ENCODE data around the gene DIDO1. TPM values are rescaled to one million over a fixed set of nuclear protein-coding genes. Genes with fewer than 3 reads are reported as not detected.

Gene DIDO1
- total RNA-seq, 4 donors from 2014 or later = 64.5 to 89.7 (median 78.9) TPM

- 87 to 88% methylated on average over 8 of the region's 8 CpGs for WGBS, 2 donors
- no peak overlapping the region for H3K4me3 ChIP-seq
Measured at GRCh38 chr20:62950741-62951140, 24.4 kb upstream of the DIDO1 start.

GRCh38 chr20:62949962-62950361 lies 23.7 kb upstream of the DIDO1 start:
- Histone ChIP-seq H3K4me3 (no peak overlapping the region), H3K9me3 (no peaks in the 10 kb centered on the region)
- 87 to 91% methylated on average over 12 of the region's 12 CpGs for WGBS, 2 donors

More at GRCh38 chr20:62950741-62951140, 24.4 kb upstream of the DIDO1 start:
- Histone ChIP-seq H3K27me3 (no peaks in the 10 kb centered on the region), H3K36me3 (peaks cover 0 to 54% (median 2%) of the 10 kb centered on the region in 3 donors), H3K4me1 (peaks cover 3 to 30% (median 24%) of the 10 kb centered on the region in 4 donors), H3K9me3 (no peaks in the 10 kb centered on the region), H3K27ac (no peak overlapping the region)
- DNase-seq (ENCODE audit: low spot score in 2 of 2) = no peak
- no peak for TF ChIP-seq POLR2A (IDR thresholded peaks at IDR 0.05)
- no peak for TF ChIP-seq CTCF (IDR thresholded peaks at IDR 0.05)
- no peak for TF ChIP-seq EP300 (IDR thresholded peaks at IDR 0.05)

GRCh38 chr20:62949153-62949821 lies 23.0 kb upstream of the DIDO1 start:
- H3K9me3 ChIP-seq = no peaks in the 10 kb centered on the region
- peaks cover 0 to 68% (median 14%) of the 10 kb centered on the region in 3 donors for H3K36me3 ChIP-seq
- 95% methylated on average over 6 of the region's 6 CpGs for WGBS, 2 donors
- no peak for DNase-seq (ENCODE audit: low spot score in 2 of 2)
- no peak overlapping the region for H3K27ac ChIP-seq
- no peaks in the 10 kb centered on the region for H3K27me3 ChIP-seq
- no peak overlapping the region for H3K4me3 ChIP-seq
- peaks cover 3 to 25% (median 21%) of the 10 kb centered on the region in 4 donors for H3K4me1 ChIP-seq
- TF ChIP-seq POLR2A (IDR thresholded peaks at IDR 0.05) = no peak
- no peak for TF ChIP-seq EP300 (IDR thresholded peaks at IDR 0.05)

More at GRCh38 chr20:62949962-62950361, 23.7 kb upstream of the DIDO1 start:
- Histone ChIP-seq H3K4me1 (peaks cover 3 to 30% (median 24%) of the 10 kb centered on the region in 4 donors), H3K36me3 (peaks cover 0 to 61% (median 8%) of the 10 kb centered on the region in 3 donors), H3K27ac (no peak overlapping the region), H3K27me3 (no peaks in the 10 kb centered on the region)
- no peak for TF ChIP-seq EP300 (IDR thresholded peaks at IDR 0.05)
- TF ChIP-seq CTCF (IDR thresholded peaks at IDR 0.05) = no peak
- no peak for TF ChIP-seq POLR2A (IDR thresholded peaks at IDR 0.05)
- DNase-seq (ENCODE audit: low spot score in 2 of 2) = no peak

- H3K4me3 ChIP-seq = no peak overlapping the region
- no peak overlapping the region for H3K27ac ChIP-seq
- peaks cover under 1 to 10% (median 8%) of the 10 kb centered on the region in 4 donors for H3K4me1 ChIP-seq
- WGBS, 2 donors = 89 to 90% methylated on average over 17 of the region's 17 CpGs
- no peaks in the 10 kb centered on the region for H3K27me3 ChIP-seq
- H3K9me3 ChIP-seq = no peaks in the 10 kb centered on the region
- DNase-seq (ENCODE audit: low spot score in 2 of 2) = no peak
- TF ChIP-seq CTCF (IDR thresholded peaks at IDR 0.05) (no peak), POLR2A (IDR thresholded peaks at IDR 0.05) (no peak), EP300 (IDR thresholded peaks at IDR 0.05) (no peak)
- peaks cover 3 to 83% (median 26%) of the 10 kb centered on the region in 3 donors for H3K36me3 ChIP-seq
Measured at GRCh38 chr20:62947532-62948300, 21.4 kb upstream of the DIDO1 start.

GRCh38 chr20:62946918-62947317 lies 20.6 kb upstream of the DIDO1 start:
- H3K36me3 ChIP-seq = peaks cover 5 to 90% (median 26%) of the 10 kb centered on the region in 3 donors
- no peak for TF ChIP-seq POLR2A (IDR thresholded peaks at IDR 0.05)
- TF ChIP-seq EP300 (IDR thresholded peaks at IDR 0.05) = no peak
- TF ChIP-seq CTCF (IDR thresholded peaks at IDR 0.05) = no peak
- H3K27me3 ChIP-seq = no peaks in the 10 kb centered on the region
- DNase-seq (ENCODE audit: low spot score in 2 of 2) = no peak
- H3K9me3 ChIP-seq = no peaks in the 10 kb centered on the region
- WGBS, 2 donors = 77 to 84% methylated on average over 10 of the region's 10 CpGs
- no peak overlapping the region for H3K27ac ChIP-seq
- peaks cover 0 to 8% (median under 1%) of the 10 kb centered on the region in 4 donors for H3K4me1 ChIP-seq
- H3K4me3 ChIP-seq = no peak overlapping the region
